Measurements from ENCODE around the gene WDR93. TPM values are rescaled to one million over a fixed set of nuclear protein-coding genes. Genes with fewer than 3 reads are reported as not detected.

The WDR93 gene
- total RNA-seq, 1 experiment from 2014 or later, result not detected

DNA sequence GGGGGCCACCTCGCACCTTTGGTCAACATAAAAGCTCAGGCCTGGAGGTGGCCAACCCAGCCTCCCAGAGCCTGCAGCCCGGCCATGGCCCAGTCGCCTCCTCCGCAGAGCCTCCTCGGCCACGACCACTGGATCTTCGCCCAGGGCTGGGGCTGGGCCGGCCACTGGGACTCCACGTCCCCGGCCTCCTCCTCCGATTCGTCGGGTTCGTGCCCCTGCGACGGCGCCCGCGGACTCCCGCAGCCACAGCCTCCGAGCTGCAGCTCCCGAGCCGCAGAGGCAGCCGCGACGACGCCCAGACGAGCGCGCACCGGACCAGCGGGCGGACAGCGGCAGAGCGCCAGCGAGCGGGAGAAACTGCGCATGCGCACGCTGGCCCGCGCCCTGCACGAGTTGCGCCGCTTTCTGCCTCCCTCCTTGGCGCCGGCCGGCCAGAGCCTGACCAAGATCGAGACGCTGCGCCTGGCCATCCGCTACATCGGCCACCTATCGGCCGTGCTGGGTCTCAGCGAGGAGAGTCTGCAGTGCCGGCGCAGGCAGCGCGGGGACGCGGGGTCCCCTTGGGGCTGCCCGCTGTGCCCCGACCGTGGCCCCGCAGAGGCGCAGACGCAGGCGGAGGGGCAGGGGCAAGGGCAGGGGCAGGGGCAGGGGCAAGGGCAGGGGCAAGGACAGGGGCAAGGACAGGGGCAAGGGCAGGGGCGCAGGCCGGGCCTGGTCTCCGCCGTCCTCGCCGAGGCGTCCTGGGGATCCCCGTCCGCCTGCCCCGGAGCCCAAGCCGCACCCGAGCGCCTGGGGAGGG is 85.9 kb downstream of the WDR93 start, which contains the start of gene MESP2:
Gene MESP2, plus strand, starts transcription at position 59 of the 799 bp plus-strand sequence. Its CDS starts 26 bp downstream, at position 85.
- TF ChIP-seq EZH2 (IDR thresholded peaks at IDR 0.05; ENCODE audit: borderline replicate concordance, low read depth, low read length, poor library complexity, severe bottlenecking), result no peak
- TF ChIP-seq, protein P1, sequence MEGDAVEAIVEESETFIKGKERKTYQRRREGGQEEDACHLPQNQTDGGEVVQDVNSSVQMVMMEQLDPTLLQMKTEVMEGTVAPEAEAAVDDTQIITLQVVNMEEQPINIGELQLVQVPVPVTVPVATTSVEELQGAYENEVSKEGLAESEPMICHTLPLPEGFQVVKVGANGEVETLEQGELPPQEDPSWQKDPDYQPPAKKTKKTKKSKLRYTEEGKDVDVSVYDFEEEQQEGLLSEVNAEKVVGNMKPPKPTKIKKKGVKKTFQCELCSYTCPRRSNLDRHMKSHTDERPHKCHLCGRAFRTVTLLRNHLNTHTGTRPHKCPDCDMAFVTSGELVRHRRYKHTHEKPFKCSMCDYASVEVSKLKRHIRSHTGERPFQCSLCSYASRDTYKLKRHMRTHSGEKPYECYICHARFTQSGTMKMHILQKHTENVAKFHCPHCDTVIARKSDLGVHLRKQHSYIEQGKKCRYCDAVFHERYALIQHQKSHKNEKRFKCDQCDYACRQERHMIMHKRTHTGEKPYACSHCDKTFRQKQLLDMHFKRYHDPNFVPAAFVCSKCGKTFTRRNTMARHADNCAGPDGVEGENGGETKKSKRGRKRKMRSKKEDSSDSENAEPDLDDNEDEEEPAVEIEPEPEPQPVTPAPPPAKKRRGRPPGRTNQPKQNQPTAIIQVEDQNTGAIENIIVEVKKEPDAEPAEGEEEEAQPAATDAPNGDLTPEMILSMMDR (conservative IDR thresholded peaks at IDR 0.05; ENCODE audit: low read depth, low read length), result no peak
- no peak within 1 kb of the TSS for H3K27ac ChIP-seq (ENCODE audit: low read depth, low read length, poor library complexity, severe bottlenecking)
- peak; percentile 73 for DNase-seq (ENCODE audit: low spot score)
- H3K27me3 ChIP-seq (replicated peaks; ENCODE audit: insufficient read depth, low read depth, low read length, poor library complexity), result no peaks in the 10 kb centered on the region
- no peaks in the 10 kb centered on the region for H3K36me3 ChIP-seq (ENCODE audit: insufficient read depth, low read length, poor library complexity, severe bottlenecking)
- H3K9me3 ChIP-seq (ENCODE audit: low read depth, low read length, poor library complexity, severe bottlenecking), result no peaks in the 10 kb centered on the region
- peak within 1 kb of the TSS; percentile 43 for H3K4me3 ChIP-seq (ENCODE audit: low read depth, low read length, poor library complexity, severe bottlenecking)
- ChIA-PET CTCF (no interaction called here), POLR2A (ENCODE audit: low non-redundant PET) (no interaction called here)
- no TSS peak for BruUV-seq (replicated peaks)
- intact Hi-C loops (cut with micrococcal nuclease; ENCODE audit: unreplicated experiment), result no loop called here
- H3K4me1 ChIP-seq (ENCODE audit: insufficient read depth, low read length, poor library complexity, severe bottlenecking), result peaks cover 10% of the 10 kb centered on the region

DNA sequence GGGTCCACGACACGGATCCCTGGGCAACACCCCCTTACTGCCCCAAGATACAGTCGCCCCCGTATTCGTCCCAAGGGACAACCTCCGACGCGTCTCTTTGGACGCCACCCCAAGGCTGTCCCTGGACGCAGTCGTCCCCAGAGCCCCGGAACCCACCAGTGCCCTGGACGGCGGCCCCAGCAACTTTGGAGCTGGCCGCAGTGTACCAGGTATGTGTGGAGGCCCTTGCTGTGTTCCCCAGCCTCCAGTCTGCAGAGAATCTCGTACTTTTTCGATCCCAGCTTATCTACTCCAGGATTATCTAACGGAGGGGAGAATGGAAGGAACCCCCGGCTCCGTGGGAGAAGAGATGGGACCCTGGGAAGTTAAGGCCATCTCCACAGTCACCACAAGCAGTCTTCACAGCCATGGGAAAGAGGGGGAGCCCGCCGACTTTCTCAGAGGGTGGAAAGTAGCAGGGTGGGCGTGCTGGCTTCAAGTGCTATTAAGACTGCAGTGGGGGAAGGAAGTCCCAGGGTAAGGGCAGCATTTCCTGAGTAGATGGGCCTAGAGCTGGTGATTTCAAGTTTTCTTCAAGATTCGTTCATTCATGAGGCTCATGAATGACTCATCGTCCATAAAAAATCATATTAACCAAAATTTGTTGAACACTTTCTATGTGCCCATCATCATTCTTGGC is 86.6 kb downstream of the WDR93 start:
- DNase-seq (ENCODE audit: low spot score), result no peak
- Histone ChIP-seq H3K27ac (ENCODE audit: low read depth, low read length, poor library complexity, severe bottlenecking) (no peak overlapping the region), H3K9me3 (ENCODE audit: low read depth, low read length, poor library complexity, severe bottlenecking) (no peaks in the 10 kb centered on the region), H3K4me3 (ENCODE audit: low read depth, low read length, poor library complexity, severe bottlenecking) (no peak overlapping the region), H3K4me1 (ENCODE audit: insufficient read depth, low read length, poor library complexity, severe bottlenecking) (peaks cover 10% of the 10 kb centered on the region), H3K36me3 (ENCODE audit: insufficient read depth, low read length, poor library complexity, severe bottlenecking) (no peaks in the 10 kb centered on the region), H3K27me3 (replicated peaks; ENCODE audit: insufficient read depth, low read depth, low read length, poor library complexity) (no peaks in the 10 kb centered on the region)
- intact Hi-C loops (cut with micrococcal nuclease; ENCODE audit: unreplicated experiment), result no loop called here
- no TSS peak for BruUV-seq (replicated peaks)
- TF ChIP-seq, protein P1 (conservative IDR thresholded peaks at IDR 0.05; ENCODE audit: low read depth, low read length), result no peak
- TF ChIP-seq EZH2 (IDR thresholded peaks at IDR 0.05; ENCODE audit: borderline replicate concordance, low read depth, low read length, poor library complexity, severe bottlenecking), result no peak
- POLR2A ChIA-PET (ENCODE audit: low non-redundant PET), result no interaction called here
- CTCF ChIA-PET, result no interaction called here

DNA sequence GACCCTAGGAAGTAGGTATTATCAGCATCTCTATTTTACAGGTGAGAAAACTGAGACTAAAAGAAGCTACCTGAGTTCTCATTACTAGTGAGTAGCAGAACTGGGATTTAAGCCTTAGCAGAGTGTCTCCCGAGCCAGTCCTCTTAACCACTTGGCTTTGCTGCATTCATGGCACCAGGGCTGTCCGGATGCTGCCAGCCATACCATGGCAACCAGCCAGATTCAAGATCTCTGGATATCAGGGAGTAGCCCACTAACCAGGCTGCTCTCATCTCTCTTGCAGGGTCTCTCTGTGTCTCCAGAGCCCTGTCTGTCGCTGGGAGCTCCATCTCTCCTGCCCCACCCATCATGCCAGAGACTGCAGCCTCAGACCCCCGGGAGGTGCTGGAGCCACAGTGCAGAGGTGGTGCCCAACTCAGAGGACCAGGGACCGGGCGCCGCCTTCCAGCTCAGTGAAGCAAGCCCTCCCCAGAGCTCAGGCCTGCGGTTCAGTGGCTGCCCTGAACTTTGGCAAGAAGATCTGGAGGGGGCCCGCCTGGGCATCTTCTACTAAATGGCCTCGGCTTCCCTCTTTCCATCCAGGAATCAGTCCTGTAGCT is 87.3 kb downstream of the WDR93 start:
- no peaks in the 10 kb centered on the region for H3K27me3 ChIP-seq (replicated peaks; ENCODE audit: insufficient read depth, low read depth, low read length, poor library complexity)
- TF ChIP-seq, protein P1 (conservative IDR thresholded peaks at IDR 0.05; ENCODE audit: low read depth, low read length), result no peak
- TF ChIP-seq EZH2 (IDR thresholded peaks at IDR 0.05; ENCODE audit: borderline replicate concordance, low read depth, low read length, poor library complexity, severe bottlenecking), result no peak
- no peak overlapping the region for H3K27ac ChIP-seq (ENCODE audit: low read depth, low read length, poor library complexity, severe bottlenecking)
- no peak for DNase-seq (ENCODE audit: low spot score)
- POLR2A ChIA-PET (ENCODE audit: low non-redundant PET), result no interaction called here
- no peaks in the 10 kb centered on the region for H3K9me3 ChIP-seq (ENCODE audit: low read depth, low read length, poor library complexity, severe bottlenecking)
- no peak overlapping the region for H3K4me3 ChIP-seq (ENCODE audit: low read depth, low read length, poor library complexity, severe bottlenecking)
- peaks cover 10% of the 10 kb centered on the region for H3K4me1 ChIP-seq (ENCODE audit: insufficient read depth, low read length, poor library complexity, severe bottlenecking)
- CTCF ChIA-PET, result no interaction called here
- H3K36me3 ChIP-seq (ENCODE audit: insufficient read depth, low read length, poor library complexity, severe bottlenecking), result no peaks in the 10 kb centered on the region
- BruUV-seq (replicated peaks), result no TSS peak
- intact Hi-C loops (cut with micrococcal nuclease; ENCODE audit: unreplicated experiment), result no loop called here
